ENCODE data around the gene ZNF546.

- no peak for TF ChIP-seq EZH2phosphoT487 (IDR thresholded peaks at IDR 0.05)
- no peak for TF ChIP-seq CTCF (IDR thresholded peaks at IDR 0.05)
Observed at GRCh38 chr19:40054632-40055031, 57.8 kb downstream of the ZNF546 start.
